Measurements from ENCODE around the gene ANKRD49. TPM values are rescaled to one million over a fixed set of nuclear protein-coding genes. Genes with fewer than 3 reads are reported as not detected.
A peak's percentile ranks its signal among the peaks of the same experiment; 100 is the strongest.

Gene ANKRD49
- total RNA-seq, 4 donors from 2014 or later: 6.0 to 19.3 (median 11.4) TPM

DNA sequence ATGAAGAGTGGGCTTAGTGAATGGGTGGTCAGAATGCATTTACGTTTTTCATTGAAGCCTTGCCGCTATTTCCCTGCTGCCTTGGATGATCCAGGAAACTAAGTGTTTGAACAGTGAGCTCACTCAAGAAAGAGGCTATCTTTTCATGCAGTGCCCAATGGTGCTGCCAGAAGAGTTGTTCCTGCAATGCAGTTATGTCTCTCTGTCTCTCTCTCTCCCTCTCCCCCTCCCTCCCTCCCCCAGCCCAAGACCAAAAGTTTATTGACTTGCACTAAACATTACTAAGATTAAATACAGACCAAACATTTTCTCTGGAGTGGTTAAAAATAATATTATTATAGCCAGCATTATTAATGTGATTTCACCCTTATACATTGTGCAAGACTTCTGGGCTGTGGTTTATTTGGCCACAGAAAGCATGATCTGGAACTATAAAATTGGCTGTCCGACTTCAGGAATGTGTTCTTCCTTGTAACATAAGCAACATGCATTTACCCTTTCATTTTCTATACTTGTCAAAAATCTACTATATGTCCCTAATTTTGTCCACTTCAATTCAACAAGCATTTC lies 43.3 kb downstream of the ANKRD49 start:
- peak overlapping the region in 2 of 4 donors; percentile 12 to 14 for H3K27ac ChIP-seq
- 37 to 50% methylated on average over 3 of the region's 3 CpGs for WGBS, 2 donors
- no peak for DNase-seq

DNA sequence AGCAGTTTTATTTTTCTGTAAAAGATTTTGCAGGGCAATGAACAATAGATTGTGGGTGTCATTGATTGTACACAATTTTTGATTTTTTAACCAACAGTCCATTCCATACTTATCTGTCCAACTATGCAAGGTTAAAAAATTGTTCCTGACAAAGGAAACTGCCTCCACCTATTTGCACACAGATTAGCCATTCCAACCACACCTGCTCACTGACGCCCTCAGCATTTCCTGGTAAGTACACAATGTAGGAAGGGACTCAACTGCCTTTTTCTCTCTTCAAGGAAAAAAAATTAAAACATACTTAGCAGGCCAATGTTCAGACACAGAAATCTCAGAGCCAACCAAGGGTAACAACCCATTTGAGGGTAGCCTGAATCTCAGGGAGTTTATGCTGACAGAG lies 45.6 kb downstream of the ANKRD49 start:
- Histone ChIP-seq H3K27me3 (no peaks in the 10 kb centered on the region), H3K27ac (peak overlapping the region in 3 of 4 donors; percentile 32 to 76 (median 72)), H3K4me1 (peaks cover 0 to 52% (median 8%) of the 10 kb centered on the region in 3 donors), H3K9me3 (no peaks in the 10 kb centered on the region), H3K4me3 (no peak overlapping the region), H3K36me3 (no peaks in the 10 kb centered on the region)
- TF ChIP-seq, protein P1, sequence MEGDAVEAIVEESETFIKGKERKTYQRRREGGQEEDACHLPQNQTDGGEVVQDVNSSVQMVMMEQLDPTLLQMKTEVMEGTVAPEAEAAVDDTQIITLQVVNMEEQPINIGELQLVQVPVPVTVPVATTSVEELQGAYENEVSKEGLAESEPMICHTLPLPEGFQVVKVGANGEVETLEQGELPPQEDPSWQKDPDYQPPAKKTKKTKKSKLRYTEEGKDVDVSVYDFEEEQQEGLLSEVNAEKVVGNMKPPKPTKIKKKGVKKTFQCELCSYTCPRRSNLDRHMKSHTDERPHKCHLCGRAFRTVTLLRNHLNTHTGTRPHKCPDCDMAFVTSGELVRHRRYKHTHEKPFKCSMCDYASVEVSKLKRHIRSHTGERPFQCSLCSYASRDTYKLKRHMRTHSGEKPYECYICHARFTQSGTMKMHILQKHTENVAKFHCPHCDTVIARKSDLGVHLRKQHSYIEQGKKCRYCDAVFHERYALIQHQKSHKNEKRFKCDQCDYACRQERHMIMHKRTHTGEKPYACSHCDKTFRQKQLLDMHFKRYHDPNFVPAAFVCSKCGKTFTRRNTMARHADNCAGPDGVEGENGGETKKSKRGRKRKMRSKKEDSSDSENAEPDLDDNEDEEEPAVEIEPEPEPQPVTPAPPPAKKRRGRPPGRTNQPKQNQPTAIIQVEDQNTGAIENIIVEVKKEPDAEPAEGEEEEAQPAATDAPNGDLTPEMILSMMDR (IDR thresholded peaks at IDR 0.05): no peak
- TF ChIP-seq POLR2A (IDR thresholded peaks at IDR 0.05): no peak
- WGBS, 2 donors: 18 to 21% methylated on average over 1 of the region's 1 CpG
- DNase-seq: no peak
- intact Hi-C loops (cut with DNase I): no loop called here

More for the DNA sequence above, 43.3 kb downstream of the ANKRD49 start:
- TF ChIP-seq, protein P1 (IDR thresholded peaks at IDR 0.05): no peak
- TF ChIP-seq POLR2A (IDR thresholded peaks at IDR 0.05): no peak
- H3K4me1 ChIP-seq: peaks cover 0 to 34% (median 3%) of the 10 kb centered on the region in 3 donors
- no peaks in the 10 kb centered on the region for H3K27me3 ChIP-seq
- H3K9me3 ChIP-seq: no peaks in the 10 kb centered on the region
- H3K36me3 ChIP-seq: no peaks in the 10 kb centered on the region
- intact Hi-C loops (cut with DNase I): no loop called here
- no peak overlapping the region for H3K4me3 ChIP-seq

DNA sequence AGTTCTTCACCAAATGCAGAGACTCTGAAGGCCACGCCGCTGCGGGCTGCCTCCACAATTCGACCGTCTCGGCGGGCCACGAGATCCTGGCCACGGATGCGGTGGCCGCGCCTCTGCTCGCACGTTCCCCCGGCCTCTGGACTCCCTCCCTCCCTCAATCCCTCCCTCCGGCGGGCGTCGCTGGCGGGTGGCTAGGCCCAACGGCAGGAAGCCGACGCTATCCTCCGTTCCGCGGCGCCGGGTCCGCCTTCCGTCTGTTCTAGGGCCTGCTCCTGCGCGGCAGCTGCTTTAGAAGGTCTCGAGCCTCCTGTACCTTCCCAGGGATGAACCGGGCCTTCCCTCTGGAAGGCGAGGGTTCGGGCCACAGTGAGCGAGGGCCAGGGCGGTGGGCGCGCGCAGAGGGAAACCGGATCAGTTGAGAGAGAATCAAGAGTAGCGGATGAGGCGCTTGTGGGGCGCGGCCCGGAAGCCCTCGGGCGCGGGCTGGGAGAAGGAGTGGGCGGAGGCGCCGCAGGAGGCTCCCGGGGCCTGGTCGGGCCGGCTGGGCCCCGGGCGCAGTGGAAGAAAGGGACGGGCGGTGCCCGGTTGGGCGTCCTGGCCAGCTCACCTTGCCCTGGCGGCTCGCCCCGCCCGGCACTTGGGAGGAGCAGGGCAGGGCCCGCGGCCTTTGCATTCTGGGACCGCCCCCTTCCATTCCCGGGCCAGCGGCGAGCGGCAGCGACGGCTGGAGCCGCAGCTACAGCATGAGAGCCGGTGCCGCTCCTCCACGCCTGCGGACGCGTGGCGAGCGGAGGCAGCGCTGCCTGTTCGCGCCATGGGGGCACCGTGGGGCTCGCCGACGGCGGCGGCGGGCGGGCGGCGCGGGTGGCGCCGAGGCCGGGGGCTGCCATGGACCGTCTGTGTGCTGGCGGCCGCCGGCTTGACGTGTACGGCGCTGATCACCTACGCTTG lies 50.2 kb downstream of the ANKRD49 start, which contains the start of gene FUT4:
Gene FUT4 (plus strand): TSS at position 227 of the 951 bp plus-strand sequence. CDS start 213 bp downstream, at position 440.
- H3K27ac ChIP-seq: peak within 1 kb of the TSS; percentile 85 to 98 (median 91)
- TF ChIP-seq, protein P1 (IDR thresholded peaks at IDR 0.05): no peak
- peak in 2 of 4 donors; percentile 60 to 66 for TF ChIP-seq POLR2A (IDR thresholded peaks at IDR 0.05)
- no peaks in the 10 kb centered on the region for H3K27me3 ChIP-seq
- peak; percentile 30 for DNase-seq
- 1 to 2% methylated on average over 13 to 27 of the region's 109 CpGs for WGBS, 2 donors
- intact Hi-C loops (cut with DNase I): no loop called here
- H3K36me3 ChIP-seq: no peaks in the 10 kb centered on the region
- H3K4me3 ChIP-seq: peak within 1 kb of the TSS; percentile 55 to 88 (median 72)
- H3K4me1 ChIP-seq: peaks cover 23 to 80% (median 39%) of the 10 kb centered on the region in 3 donors
- H3K9me3 ChIP-seq: no peaks in the 10 kb centered on the region

DNA sequence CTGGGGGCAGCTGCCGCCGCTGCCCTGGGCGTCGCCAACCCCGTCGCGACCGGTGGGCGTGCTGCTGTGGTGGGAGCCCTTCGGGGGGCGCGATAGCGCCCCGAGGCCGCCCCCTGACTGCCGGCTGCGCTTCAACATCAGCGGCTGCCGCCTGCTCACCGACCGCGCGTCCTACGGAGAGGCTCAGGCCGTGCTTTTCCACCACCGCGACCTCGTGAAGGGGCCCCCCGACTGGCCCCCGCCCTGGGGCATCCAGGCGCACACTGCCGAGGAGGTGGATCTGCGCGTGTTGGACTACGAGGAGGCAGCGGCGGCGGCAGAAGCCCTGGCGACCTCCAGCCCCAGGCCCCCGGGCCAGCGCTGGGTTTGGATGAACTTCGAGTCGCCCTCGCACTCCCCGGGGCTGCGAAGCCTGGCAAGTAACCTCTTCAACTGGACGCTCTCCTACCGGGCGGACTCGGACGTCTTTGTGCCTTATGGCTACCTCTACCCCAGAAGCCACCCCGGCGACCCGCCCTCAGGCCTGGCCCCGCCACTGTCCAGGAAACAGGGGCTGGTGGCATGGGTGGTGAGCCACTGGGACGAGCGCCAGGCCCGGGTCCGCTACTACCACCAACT lies 51.0 kb downstream of the ANKRD49 start:
- intact Hi-C loops (cut with DNase I): no loop called here
- H3K27ac ChIP-seq: peak overlapping the region; percentile 85 to 98 (median 91)
- no peaks in the 10 kb centered on the region for H3K27me3 ChIP-seq
- TF ChIP-seq POLR2A (IDR thresholded peaks at IDR 0.05): no peak
- TF ChIP-seq, protein P1 (IDR thresholded peaks at IDR 0.05): no peak
- peaks cover 23 to 77% (median 40%) of the 10 kb centered on the region in 3 donors for H3K4me1 ChIP-seq
- no peak for DNase-seq
- WGBS, 2 donors: 31% methylated on average over 17 of the region's 59 CpGs; no CpG with 5 or more reads in 1 of the 2 donors
- H3K9me3 ChIP-seq: no peaks in the 10 kb centered on the region
- no peaks in the 10 kb centered on the region for H3K36me3 ChIP-seq
- H3K4me3 ChIP-seq: peak overlapping the region; percentile 55 to 88 (median 72)
